Measurements from ENCODE around the gene PRPF18. TPM values are rescaled to one million over a fixed set of nuclear protein-coding genes. Genes with fewer than 3 reads are reported as not detected.

PRPF18 gene
- total RNA-seq, 1 donor from 2014 or later, result 25.2 TPM

DNA sequence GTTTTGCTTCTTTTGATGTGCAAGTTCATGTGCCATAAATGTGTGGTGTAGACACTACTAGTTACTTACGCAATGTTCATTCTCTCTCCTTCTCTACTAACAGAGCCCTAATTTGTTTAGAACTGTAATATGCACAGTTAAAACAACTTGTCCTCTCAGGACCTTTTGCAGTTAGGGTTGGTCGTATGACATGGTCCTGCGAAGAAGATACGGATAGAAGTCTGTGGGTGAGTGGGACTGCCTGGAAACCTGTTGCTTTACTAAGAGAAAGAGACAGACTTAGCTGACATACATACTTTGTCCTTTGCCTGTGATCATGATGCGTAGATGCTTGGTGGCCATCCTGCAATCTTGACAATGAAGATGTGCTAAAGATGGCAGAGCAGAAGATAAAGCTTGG lies 51.1 kb downstream of the PRPF18 start:
- no peak for DNase-seq (ENCODE audit: low spot score)

DNA sequence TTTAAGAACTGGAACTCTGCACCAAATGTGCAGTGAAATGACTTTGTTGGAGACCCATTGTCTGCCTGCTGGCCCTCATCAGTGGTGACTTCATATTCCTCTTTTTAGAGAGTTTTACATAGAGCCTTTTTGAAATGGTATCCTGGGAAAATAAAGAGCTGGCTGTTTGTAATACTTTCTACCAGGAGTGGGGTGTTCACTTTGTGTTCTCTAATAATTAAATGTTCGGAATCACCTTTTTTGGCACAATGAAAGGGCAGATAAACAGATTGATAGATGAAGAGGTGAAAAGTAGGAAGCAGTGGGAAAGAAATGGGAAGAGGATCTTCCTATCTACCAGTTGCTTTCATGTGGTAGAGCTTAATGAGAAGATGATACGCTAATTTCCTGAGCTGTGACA lies 55.5 kb downstream of the PRPF18 start:
- DNase-seq (ENCODE audit: low spot score), result no peak

DNA sequence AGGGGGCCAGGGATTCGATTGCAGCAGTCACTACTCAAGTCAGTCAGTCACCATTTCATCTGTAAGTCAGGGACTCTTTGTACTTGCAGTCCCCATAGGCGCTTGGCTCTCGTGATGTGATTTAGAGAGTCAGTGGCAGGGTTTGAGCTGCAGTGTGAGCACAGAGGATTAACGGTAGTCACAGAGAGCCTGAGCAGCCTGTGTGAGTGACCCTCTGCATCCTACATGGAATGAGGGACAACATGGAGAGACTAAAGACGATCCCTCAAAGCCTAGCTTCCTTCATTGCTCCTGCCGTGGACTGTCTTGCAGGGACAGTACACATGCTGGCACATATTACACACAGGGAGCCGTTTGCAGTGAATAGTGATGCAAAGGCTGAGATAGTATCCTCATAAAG lies 56.3 kb downstream of the PRPF18 start:
- DNase-seq (ENCODE audit: low spot score), result no peak

DNA sequence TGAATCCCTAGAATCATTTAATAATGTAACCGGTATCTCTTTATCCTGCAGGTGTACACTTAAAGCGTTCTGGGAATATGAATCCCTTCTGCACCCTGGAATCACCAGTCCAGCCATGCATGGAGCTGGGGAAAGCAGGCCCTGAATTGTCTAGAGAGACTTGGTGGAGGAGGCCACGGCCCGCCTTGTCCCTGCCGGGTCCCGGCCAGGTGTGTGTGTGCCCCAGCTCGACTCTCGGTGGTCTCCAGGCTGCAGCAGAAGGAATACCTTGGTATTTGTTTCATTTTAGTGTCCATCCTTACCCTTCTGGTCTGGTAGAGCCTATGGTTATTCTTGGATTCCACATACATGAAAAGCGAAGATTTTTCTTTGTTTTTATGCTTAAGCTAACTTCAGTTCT lies 58.1 kb downstream of the PRPF18 start:
- DNase-seq (ENCODE audit: low spot score), result no peak

DNA sequence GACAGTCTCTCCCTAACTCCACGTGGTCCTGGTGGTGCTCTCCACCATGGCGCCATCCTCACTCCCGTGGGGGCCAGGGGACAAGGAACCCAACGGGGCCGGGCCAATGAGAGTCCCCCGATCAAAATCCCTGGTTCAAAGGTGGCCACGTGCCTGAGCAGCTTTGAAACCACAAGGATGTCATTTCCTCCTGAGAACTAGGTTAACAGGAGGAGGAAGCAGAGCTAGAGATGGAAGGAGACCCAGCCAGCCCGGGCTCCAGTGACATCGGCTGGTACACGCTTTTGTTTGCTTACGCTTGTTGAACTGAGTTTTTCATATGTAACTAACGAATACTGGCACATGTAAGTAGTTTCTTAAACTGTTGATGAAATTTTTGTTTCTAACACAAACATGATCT lies 61.7 kb downstream of the PRPF18 start:
- DNase-seq (ENCODE audit: low spot score), result no peak

DNA sequence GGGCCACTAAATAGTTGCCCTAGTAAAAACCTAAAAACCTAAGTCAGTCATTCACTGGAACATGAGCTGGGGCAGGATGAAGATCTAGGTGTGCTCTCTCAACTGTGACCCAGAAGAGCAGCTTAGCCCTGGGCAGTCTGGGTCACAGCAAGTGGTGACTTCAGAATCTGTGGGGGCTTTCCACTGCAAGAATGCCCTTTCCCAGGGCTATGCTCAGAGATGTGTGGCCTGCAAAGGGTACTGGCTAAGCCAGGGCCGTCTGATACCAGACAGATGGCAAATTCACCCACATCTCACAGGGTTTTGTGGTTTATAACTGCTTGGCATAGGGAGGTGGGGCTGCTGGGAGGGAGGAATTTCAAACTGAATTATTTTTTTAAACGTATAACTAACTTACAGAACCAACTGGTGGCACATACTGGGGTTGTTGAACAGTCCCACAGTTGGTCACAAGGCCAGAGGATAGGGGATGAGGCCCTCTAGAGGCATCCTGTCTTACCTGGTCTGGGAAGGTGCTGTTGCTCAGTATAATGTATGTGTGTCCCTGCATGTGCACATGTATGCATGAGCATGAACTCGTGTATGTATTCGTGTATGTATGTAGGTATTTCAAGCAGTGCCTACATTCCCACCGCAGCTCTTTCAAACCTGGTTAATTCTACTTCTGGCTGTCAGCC lies 63.2 kb downstream of the PRPF18 start:
- no peak for DNase-seq (ENCODE audit: low spot score)

DNA sequence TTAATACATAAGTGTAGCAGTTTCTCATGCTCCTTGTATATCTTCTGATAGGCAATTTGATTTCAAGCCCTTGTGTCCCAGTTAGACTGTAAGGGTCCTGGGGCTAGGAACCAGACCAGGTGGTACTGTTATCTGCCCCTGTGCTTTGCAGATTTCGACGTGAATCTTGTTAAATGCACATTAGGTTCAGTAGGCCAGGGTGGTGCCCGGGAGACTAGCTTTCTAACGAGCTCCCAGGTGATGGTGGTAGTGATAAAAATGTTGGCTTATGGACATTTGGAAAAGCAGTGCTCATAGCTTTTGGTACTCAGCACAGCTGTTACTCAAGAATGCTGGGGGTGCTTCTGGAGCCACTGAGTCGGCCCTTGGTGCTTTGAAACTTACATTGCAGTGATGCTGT lies 64.2 kb downstream of the PRPF18 start:
- DNase-seq (ENCODE audit: low spot score), result no peak

DNA sequence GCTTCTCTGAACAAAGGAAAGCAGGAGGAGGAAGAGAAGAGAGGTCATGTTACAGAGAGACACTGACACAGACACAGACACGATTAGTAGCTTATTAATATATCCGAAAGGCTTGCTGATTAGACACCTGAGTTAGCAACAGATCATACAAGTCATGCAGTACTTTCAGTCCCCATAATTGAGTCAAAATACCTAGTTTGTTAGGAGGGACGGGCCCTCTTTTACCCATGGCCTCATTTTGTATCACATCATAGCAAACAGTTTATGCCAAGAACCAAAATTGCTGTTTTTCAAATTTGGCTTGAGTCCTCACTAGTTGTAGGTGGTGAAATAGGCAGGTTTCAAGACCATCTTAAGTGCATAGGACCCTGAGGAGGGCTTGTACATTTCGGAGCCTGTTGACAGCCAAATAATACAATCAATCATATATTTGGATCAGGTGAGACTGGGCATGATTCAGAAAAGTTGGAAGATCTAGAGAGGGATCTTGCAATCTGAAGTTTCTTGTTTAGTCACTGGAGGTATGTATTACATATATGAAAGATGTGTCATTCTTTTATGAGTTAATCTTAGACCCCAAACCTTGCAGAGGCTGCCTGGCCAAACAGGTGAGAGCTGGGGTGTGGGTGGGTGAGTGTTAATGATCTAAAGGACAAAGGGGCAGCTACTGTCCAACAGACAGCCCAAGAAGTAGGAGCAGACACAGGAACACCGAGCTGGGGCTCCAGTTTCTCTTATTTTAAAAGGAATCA lies 65.4 kb downstream of the PRPF18 start:
- DNase-seq (ENCODE audit: low spot score), result no peak

DNA sequence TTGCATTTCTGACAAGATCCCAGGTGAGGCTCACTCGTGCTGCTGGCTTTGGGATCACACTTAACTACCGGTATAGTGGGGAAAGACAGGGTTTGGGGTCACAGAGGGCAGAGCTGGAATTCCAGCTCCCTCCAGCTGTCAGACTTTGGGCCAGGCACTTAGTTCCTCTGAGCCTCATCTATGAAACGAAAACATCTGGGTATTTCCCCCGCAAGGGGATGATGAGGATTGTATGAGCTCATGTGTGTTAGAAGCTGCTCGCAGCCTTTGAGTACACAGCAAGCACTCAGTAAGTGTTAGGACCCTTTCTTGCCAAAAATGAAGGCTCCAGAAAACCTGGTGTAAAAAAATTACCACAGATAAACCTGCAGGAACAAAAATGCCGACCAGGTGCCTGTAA lies 66.1 kb downstream of the PRPF18 start:
- DNase-seq (ENCODE audit: low spot score), result no peak

DNA sequence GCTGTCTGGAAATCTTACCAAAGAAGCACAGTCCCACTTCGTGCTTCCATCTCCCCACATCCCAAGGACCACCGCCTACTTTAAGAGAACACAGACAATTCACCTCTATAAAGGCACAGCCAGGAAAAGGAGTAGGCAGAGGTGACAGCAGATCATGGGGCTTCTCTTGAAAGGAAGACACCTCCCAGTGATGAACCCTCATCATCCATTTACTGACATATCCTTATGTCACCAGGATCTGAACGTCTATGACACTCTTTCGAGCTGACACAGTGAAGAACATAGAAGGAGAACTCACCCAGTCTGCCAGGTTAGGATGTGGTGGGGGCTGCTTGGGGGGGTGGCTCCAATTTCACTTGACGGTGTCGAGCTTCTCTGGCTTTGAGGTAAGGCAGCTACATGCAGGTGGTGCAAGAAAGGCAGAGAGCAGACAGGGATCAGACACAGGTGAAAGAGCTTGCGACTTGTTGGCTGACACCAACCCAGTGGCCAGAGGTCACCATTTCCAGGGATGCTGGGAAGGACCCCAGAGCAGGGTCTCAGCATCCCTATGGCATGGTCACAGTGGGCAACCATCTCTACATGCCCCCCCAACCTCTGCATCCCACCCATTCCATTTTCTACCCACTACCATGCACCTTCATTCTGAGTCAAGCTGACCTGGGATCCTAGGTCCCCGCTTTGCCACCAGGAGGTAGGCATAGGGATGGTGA lies 67.5 kb downstream of the PRPF18 start:
- no peak for DNase-seq (ENCODE audit: low spot score)

DNA sequence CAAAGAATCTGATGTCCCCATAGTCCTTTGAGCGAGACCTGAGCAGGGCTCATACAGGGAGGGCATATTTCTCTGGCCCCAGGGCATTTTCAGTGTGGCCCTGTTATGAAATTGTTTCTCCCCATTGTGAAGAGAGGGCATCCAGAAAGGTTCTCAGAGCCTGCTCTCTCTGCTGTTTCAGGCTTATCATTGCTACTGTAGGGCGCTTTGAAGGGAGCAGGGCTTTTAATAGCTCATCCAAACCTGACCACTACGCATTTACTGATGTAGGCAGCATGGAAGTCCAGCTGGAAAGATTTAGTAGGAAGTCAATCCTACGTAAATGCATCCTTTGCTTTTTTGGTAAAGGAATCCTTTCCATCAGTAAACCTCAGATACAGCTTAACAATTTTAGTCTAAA lies 68.1 kb downstream of the PRPF18 start:
- no peak for DNase-seq (ENCODE audit: low spot score)

DNA sequence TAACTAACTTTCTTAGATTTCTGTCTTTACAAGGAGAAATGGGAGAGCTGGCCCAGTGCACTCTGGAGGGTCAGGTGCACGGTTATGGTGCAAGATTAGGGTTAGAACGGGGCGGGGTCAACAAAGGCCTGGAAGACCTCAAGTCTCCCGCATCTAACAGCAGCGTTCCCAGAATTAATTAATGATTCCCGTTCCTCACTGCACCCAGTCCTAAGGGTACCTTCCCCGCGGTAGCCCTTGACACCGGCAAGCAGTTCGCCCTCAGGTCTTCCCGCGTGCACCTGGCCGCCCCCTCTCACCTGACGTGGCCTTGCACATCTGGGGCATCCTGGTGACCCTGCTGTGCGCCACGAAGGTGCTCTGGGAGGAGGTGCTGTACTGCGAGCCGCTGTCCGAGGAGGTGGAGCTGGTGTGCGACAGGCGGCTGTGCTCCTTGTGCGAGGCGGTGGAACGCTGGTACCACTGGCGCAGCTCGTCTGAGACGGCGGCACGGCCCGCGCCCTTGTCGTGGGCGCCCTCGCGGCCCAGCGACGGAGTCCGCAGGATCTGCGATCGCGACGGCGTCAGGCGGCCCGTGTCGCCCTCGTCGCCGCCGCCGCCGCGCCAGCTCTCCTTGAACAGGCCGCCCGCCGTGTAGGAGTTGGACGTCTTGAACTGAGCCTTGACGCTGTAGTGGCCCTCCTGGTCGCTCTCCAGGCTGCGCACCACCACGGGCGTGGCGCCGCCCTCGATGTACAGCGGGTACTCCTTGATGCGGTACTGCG lies 69.8 kb downstream of the PRPF18 start:
- no peak for DNase-seq (ENCODE audit: low spot score)

DNA sequence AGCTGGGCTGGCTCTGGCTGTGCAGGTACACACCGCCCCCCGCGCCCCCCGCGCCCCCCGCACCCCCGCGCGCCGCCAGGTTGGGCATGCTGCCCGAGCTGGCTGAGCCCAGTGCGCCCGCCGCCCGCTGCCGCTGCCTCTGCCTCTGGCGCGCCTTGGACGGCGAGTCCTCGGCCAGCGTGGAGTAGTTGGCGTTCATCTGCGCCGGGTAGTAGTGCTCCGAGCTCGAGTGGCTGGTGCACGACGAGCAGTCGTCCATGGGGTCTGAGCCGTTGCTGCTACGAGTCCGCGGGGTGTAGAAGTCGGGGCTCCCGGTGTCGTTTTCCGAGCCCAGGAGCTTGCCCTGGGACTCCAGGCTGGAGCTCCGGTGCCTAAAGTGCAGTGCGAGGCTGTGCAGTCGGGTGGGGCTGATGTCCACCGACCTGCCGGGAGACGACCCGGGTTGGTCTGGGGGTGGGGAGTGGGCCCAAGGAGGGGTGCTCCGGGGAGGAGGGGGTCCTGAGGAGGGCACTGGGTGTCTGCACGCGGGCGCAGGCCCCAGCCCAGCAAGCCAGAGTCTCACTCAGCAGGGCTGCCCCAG lies 70.4 kb downstream of the PRPF18 start:
- DNase-seq (ENCODE audit: low spot score), result no peak

DNA sequence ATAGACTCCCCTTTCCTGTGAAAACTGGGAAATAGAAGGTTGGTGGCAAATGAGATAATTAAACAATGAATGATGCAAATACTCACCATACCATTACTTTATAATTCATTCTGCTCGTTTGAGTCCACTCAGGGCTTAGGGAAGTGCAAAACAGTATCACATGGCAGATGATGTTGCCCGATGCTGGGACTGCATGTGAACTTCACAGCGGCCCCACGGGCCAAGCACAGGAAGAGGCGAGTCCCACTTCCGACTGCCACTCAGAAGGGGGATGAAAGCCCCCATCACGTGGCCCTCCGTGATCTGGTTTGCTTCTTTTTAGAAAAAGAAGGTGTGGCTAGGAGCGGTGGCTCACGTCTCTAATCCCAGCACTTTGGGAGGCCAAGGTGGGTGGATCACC lies 71.5 kb downstream of the PRPF18 start:
- DNase-seq (ENCODE audit: low spot score), result no peak

DNA sequence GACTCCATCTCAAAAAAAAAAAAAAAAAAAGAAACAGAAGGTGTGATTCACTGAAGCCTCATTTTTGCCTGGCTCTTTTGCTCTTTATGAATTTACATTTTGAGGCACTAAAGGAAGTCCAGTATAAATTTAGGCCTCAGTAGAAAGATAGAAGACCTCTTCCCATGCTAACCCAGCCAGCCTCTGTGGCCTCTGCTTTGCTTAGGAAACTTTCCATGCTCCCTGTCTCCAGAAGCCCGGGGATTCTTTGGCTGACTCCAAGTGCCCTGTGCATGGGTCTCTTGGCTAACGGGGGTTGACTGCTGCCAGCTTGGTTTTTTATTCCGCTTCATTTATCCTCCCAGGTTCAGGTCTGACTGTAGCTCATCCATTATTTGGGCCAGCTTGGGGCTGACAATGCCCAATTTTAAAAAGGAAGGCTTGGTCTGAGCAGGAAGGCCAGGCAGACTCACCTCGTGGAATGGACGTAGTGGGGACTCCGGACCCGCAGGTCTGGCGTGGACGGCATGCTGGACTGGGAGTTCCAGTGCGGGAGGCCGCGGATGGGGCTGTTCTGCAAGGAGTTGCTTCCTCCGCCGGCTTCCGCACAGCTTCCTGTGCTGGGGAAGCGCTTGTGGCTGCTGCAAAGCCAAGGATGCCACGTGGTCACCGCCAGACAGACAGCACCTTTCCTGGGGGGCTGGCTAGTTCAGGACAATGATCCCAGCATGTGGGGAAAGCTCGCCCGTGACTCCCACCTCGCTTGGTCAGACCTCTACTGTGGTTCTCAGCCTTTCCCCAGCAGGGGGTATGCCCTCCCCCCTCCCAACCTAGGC lies 72.3 kb downstream of the PRPF18 start:
- DNase-seq (ENCODE audit: low spot score), result no peak

DNA sequence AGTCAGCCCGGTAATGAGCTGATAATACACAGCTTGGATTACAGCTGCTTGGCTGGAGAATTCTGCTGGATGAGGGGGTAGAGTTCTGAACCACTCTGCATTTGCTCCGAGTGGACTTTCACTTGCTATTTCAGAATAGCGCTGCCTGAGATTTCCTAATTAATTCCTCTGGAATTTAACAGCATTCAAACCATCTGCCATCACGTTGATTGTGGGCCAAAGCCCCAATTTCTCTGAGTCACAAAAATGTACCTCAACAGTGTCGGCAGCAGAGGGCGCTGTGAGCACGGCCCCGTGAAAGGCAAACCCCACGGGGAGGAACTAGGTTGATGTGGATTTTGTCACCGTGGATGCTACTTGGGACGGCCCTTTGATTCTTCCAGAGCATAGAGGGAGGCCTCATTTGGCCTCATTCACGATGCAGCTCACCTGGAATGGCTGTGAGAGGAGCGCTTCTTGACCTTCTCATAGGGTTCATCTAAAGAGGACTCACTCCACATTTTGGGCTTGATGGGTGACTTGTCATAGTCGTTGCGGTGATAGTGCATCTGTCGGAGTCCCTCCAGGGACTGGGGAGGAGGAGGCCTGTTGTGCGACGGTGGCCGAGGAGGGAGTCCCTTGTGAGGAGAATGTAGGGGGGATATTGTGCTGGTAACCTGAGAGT lies 73.3 kb downstream of the PRPF18 start:
- DNase-seq (ENCODE audit: low spot score), result peak; percentile 66

DNA sequence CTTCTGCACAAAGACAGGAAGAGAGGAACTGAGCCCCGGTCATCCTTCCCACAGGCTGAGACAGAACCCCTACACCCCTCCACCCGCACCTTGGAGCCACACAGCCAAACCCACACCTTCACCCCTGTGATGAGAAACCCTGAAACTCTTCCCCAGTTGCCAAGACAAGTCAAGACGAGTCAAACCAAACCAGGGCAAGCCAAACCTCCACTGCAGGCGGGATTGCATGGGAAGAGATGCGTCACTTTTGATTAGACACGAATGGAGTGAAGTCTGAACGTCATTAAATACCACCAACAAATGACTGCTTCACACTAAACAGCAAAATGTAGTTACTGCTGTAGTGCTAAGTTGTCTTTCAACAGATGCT lies 73.8 kb downstream of the PRPF18 start:
- no peak for DNase-seq (ENCODE audit: low spot score)

DNA sequence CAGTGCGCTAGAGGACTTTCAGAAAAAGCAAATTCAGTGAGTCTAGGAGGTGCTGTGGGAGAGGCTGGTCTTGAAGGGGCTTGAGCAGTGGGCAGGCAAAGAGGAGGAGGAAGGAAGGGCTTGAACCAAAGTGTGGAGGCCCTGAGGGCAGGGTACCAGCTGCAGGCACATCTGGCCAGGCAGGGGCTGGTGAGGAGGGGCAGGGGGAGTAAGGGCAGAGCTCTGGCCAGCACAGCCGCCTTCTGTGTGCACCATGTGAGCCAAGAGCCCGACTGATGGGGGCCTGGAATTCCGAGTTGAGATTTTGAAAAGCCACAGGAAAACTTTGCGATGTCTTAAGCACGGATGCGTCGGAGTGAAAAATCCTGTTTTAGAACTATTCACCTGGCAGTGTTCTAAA lies 74.5 kb downstream of the PRPF18 start:
- DNase-seq (ENCODE audit: low spot score), result no peak

DNA sequence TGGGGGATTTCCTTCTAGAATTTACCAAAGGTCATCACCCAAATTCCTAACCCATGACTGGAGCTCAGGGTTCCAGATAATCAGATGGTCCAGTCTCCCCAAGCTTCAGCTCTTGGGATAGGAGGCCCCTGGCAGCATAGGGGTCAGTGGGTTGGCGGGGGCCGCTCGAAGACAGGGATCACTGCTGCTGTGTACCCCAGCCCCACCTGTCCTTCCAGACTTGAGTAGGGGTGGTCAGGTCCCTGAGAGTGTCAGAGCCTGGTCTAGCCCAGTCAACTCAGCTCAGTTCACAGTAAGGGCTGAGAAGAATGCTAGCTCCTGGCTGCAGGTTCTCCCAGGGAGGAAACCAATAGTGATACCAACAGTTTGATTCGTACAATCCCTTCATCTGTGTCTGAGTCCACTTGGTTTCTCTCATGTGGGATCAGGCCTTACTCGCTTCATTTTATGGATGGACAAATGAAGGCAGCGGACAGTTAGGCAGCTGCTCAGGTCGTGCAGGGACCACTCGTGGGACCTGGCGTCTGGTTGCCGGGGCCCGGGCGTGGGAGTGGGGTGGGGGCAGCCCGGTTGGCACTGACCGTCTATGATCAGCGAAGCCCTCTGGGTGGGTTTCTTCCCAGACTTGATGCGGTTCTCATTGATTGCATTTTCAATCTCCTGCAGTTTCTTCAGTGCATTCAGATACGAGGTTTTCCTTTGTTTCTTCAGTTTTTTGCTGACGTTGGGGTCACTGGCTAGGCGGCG lies 78.9 kb downstream of the PRPF18 start:
- no peak for DNase-seq (ENCODE audit: low spot score)

DNA sequence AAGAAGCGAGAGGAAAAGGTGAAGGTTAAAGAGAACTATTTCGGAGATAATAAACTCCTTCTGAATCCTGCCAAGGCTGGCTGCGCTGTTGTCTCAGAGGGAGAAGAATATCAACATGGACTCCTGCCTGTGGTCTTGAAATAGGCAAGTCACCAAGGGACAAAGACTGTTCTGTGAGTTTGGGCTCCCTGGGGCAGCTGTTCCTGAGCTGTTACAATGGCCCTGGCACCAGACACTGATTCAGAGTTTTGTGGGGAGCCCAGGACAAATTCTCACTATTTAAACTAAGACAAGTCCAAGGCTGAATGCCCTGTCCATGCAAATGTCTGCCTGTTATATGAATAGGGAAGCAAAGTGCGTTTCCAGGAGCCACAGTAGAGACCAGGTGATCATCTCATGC lies 81.4 kb downstream of the PRPF18 start:
- DNase-seq (ENCODE audit: low spot score), result no peak

Measured in ureter (tissue), 1 donor.